GM18520 (cell line): ENCODE data around the gene RPL19.

Source experiments
- ATAC-seq: cut with Tn5 transposase; IDR thresholded peaks from one replicate; pipeline ENCODE4 v1.9.1; 2021; ENCODE audit not compliant: unreplicated experiment

Gene RPL19

GRCh38 chr17:39222866-39223834 lies 23.1 kb downstream of the RPL19 start:
- ATAC-seq = no peak

- no peak for ATAC-seq
These were observed 24.1 kb downstream of the RPL19 start for GRCh38 chr17:39223907-39224777.

DNA sequence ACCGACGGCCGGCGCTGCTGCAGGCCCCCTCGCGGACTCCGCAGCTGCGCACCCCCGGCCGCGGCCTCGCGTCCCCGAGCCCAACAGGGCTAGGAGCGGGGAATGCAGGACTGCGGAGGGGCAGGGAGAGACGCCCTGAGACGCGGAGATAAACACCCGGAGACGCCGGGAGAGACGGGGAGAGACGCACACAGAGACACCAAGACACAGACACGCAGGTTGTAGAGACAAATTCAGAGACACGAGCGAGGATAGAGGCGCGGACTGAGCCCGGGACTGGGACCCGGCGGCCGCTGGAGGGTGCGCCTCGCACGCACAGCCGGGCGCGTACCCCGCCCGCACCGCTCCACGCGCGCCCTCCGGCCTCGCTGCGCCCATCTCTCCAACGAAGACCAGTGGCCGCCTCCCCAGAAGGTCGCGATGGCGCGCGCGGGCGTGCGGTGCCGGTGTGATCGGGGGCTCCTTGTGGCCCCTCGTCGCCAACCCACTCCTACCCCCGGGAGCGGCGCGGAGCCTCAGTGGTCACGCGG lies 24.8 kb downstream of the RPL19 start:
- ATAC-seq = no peak

- ATAC-seq = no peak
These were observed 25.4 kb downstream of the RPL19 start, which contains the start of gene STAC2 for GRCh38 chr17:39225308-39225958. Gene STAC2, minus strand, starts transcription at chr17:39225945. Its CDS starts 443 bp downstream, at chr17:39225502.

GRCh38 chr17:39225959-39226683 lies 26.0 kb downstream of the RPL19 start:
- no peak for ATAC-seq

DNA sequence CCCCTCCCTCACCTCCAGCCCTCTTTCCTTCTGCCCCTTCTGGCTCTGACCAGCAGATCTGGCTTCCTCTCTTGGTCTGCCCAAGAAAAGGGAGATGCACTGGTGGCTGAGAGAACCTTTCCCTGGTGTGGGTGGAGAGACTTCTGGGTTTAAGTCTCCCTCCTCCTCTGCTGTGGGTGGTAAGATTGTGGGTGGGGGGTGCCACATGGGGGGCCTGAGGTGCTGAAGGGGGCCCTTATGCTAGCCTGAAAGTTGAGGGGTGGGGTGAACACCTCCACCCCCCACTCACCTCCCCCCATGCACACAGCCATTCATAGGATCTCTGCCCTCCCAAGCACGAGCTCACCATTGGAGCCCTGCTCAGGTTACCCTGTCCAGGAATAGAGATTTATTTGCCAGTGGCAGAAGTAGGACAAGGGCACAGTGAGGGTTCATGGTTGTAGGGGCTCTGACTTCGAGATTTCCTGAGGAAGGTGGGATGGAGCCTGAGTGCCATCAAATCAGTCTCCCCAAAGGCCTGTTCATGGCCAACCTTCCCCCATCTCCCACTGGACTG lies 27.4 kb downstream of the RPL19 start:
- no peak for ATAC-seq

DNA sequence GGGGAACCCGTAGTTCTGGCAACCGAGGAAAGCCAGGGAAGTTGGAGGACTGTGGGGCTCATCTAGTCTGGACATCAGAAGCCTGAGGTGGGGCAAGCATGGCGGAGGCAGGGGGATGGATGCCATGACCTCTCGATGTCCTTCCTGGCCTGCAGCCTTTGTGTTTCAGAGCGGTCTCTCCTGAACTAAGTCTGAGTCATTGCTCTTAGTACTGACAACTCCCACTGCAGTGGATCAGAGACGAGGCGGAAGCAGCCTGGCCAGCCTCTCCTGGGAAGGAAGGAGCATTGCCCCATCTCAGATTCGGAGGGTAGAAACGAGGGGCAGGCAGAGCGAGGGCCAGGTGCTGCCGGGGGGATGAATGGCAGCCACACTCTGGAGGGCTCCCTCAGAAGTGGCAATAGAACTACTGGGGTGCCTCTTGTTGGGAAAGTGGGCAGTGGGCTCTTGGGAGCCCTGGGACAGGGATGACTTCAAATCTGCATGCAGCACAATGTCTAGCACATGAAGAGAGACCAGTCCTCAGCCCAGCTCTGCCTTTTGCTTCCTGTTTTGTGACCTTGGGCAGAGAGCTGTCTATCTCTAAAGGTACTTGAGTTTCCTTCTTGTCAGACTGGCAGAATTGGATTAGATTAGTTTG lies 29.3 kb downstream of the RPL19 start:
- no peak for ATAC-seq

GRCh38 chr17:39230361-39230760 lies 30.3 kb downstream of the RPL19 start:
- no peak for ATAC-seq

- no peak for ATAC-seq
These were observed 31.0 kb downstream of the RPL19 start for GRCh38 chr17:39231091-39231561.

DNA sequence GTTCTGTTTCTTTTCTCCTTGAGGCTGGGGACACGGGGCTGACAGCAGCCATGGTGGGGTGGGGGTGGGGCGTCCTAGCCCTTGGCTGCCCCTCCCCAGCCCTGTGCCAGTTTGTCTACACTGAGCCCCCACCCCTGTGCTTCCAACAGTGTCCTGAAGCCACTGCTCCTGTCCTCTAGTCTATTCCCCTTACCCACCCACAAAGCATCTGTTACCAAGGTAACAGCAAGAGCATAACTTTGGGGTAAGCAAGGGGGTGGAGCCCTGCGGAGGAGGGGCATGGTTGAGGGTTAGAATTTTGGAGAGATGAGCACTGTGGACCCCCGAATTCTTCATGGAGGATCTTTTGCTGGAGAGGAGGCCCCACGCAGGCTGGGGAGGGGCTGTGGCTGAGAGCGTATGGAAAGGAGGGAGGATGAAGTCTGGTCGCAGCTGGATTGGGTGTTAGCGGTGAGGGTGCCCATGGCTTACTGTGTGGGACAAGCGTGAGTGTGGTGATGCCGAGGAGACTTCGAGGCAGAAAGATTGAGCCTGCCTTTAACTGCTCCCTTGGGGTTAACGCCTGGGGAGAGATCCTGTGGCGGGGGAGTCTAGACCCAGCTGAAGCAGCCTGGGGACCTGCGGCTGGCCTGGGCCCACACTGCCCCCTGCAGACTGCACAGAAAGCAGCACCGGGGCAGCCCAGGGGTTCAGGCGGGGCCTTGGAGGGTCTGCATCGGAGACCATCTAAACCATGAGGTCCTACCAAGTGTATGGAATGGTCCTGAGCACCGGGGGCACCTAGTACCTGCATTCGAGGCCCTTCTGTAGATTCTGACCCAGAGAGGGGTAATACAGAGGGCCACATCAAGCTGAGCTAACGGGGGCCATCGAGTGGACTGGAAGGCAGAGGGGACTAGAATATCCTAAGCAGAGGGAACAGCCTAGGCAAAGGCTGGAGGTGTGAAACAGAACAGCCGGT lies 31.8 kb downstream of the RPL19 start:
- ATAC-seq = no peak

DNA sequence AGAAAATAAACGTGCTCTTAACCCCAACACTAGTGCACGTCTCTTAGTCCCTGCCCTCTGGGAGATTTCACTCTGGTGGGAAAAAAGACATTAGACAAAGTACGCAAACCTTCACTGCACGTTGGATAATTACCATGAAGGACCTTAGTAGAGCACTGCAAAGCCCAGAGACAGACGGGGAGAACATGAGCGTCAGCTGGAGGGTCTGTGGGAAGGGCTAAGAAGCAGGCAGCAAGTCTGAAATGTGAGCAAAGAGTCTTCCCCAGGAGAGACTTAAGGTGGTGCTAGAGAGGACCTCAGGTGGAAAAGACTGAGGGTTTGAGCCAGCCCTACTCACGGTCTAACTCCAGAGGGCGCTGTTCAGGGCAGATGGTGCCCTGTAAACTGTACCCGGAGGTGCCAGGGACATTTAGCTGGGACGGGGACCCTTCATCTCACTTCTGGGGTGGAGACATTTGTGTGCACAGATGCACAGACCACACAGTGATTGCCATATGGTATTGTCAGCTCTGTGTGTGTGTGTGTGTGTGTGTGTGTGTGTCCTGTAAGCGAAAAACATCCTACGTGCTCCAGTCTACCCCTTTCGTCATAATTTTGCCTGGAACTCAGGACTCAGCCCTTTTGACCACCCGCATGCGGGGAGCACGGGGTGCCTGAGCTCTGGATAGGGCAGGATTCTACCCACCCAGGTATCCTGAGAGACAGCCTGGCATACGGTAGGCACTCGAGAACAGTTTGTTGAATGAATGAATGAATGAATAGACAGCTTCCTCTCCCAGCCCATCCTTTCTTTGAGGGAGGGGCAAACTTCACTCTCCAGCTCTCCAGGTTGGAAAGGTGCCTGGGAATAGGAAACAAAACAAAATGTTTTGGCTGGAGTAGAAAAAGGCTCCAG lies 35.7 kb downstream of the RPL19 start:
- no peak for ATAC-seq

DNA sequence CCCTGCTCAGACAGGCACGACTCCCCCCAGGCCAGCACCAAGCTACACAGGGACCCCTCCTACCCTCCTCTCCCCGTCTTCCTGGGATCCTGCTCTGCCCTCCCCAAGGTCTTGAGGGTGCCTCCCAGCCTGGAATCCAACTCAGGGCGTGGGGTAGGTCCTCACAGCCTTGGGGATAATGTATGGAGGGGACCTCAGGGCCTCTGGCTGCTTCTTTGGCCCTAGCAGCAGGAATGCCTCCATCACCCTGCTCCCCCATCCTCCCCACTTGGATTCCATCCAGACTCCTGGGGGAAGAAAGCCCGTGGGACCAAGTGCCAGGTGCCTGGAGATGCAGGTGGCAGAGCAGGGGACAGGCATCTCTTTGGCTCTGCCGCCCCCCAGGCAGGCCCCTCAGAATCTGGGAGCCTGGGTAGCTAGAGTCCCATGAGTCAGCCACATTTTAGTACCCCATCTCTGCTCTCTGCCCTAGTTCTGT lies 36.4 kb downstream of the RPL19 start:
- ATAC-seq = no peak

DNA sequence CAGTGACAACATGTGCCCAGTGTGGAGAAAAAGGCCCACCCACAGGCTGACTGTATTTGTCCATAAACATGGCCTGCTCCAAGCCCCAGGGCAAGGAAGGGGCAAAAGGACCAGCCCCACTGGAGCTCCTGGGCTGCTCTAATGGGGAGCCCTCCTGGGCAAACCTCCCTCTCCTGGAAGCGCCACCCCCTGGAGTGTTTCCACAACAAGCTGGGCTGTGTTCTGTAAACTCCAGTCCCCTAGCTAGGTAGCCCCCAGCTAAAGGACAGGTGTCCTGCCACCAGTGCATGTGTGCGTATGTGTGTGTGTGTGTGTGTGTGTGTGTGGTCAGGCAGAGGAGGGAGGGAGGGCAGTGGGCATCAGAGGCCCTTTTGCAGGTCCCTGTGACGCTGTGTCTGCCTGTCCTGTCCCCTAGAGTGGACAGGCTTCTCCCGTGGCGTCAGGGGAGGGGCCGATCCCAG lies 36.9 kb downstream of the RPL19 start:
- no peak for ATAC-seq

- no peak for ATAC-seq
These were observed 37.5 kb downstream of the RPL19 start for GRCh38 chr17:39237586-39237985.

GRCh38 chr17:39238311-39238972 lies 38.4 kb downstream of the RPL19 start:
- no peak for ATAC-seq

DNA sequence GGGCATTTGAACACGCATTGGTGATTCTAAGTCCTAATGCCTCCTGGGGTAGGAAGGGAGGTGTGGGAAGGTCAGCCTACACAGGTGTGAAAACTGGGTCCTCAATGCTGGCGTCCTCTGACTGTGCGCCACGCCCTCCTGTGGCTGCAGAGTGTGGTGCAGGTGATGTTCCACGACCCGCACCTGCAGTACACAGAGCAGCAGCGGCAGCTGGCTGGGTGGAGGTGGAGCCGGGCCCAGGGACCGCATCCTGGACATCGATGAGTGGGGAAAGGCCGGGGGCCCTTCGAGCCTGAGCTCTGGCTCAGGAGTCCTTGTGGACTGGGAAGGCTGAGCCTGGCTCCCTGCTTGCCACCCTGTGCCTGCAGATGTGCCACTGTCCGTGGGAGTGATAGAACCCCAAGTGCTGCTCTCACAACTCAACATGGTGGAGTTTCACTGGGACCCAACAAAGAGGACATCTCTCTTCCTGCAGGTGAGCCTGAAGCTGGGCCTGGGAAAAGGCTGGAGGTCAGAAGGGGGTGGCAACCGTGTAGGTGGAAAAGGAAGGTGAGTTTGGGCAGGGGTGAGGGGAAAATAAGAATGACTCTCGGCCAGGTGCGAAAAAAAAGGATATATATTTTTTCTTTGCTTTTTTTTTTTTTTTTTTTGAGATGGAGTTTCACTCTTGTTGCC lies 39.7 kb downstream of the RPL19 start:
- ATAC-seq = no peak
